GM18907 (cell line): ENCODE data around the gene MBNL3.
"Not testable (repeated sequence)": the region's sequence is repeated elsewhere in the genome, so short reads cannot be mapped to it uniquely, and the experiment has no call there.

ENCODE experiments used
- ATAC-seq: cut with Tn5 transposase; IDR thresholded peaks from one replicate; pipeline ENCODE4 v1.9.1; 2021; ENCODE audit warnings: mild to moderate bottlenecking, moderate library complexity; ENCODE audit not compliant: unreplicated experiment

The MBNL3 gene

GRCh38 chrX:132378281-132378680 lies 110.6 kb downstream of the MBNL3 start:
- ATAC-seq: no peak

DNA sequence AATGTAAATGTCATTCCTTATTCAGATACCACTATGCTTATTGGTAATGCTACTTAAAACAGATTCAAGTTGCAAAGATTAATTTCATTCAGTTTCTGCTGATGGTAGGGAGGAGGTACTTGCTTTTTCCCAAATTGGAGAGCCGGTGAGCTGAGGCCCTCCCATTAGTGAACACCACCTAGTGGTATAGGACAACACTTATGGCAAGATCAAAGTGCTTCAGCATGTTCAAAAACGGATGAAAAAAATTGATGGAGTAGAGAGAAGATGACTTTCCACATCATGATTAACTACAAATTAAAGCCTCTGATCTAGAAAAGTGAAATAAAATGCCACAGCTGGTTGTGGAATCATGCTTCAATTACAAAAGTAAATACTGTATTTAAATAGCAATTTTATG lies 112.9 kb downstream of the MBNL3 start:
- no peak for ATAC-seq

GRCh38 chrX:132373610-132374009 lies 115.2 kb downstream of the MBNL3 start:
- ATAC-seq: no peak

- ATAC-seq: no peak
Measured at GRCh38 chrX:132369617-132370326, 119.1 kb downstream of the MBNL3 start.

DNA sequence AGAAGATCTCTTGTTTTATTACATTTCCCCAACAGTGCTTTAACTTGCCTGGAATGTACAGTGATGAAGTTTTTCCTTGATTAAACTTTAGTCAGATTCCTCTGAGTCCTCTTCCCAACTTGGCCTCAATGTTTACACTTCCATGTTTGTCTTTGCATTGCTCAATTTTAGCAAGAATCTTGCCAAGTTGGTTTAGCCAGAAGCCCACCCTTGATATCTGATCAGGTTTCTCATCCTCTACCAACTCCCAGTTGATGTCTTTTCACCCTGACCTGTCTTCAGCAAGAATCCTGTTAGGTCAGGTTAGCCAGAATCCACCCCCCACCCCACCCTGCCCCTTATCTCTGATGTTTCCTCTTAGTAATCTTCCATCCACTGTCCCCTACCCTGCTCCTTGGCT lies 120.9 kb downstream of the MBNL3 start:
- ATAC-seq: no peak

DNA sequence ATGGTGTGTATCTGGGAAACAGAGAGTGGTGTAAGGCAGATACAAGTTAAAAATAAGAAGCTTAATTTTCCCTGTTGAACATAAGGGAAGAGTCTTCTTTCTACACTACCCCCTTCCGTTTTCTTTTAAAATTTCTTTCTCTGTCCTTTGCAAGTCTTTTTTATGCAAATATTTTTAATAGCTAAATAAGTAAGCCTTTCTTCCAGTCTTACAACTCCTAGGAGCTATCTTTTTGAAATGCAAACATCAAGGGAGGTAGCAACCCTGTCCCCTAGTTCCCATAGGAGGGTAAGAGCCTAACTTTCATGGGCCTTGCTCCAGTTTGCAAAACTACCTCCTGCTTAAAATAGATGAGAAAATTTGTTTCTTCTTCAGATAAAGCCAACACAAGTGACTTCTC lies 121.5 kb downstream of the MBNL3 start:
- no peak for ATAC-seq

GRCh38 chrX:132365490-132365889 lies 123.3 kb downstream of the MBNL3 start:
- ATAC-seq: no peak

DNA sequence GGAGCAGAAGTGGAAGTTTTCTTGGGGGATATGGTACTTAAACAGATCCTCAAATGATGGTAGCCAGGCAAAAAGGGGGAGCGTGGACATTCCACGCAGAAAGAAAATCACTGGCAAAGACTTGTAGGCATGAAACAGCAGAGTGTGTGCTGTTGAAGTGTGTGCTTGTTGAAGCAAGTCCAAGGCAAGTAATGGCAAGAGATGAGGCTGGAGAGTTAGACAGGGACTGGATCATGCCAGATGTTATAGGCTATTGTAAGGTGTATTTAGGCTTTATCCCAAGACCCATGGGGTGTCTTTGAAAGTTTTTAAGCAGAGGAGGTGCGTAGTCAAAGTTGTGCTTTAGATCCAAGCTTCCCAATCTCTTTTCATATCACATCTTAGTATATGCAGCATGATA lies 124.5 kb downstream of the MBNL3 start:
- no peak for ATAC-seq

DNA sequence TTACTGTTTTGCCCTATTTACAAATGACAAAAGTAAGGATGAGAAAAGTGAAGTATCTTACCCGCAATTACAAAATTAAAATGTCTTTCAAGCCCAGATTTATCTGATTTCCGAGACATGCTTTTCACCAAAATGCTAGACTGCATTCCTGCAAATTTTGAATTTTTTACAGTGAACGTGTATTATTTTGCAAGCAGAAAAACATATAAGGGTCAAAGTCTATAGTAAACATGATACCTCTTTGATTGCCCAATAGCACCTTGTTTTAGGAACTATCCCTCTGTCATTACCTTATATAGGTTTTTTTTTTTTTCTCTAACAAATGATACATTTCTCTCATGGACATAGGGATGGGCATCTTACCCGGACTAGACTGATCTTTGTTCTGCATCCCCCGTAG lies 135.4 kb downstream of the MBNL3 start:
- ATAC-seq: no peak

DNA sequence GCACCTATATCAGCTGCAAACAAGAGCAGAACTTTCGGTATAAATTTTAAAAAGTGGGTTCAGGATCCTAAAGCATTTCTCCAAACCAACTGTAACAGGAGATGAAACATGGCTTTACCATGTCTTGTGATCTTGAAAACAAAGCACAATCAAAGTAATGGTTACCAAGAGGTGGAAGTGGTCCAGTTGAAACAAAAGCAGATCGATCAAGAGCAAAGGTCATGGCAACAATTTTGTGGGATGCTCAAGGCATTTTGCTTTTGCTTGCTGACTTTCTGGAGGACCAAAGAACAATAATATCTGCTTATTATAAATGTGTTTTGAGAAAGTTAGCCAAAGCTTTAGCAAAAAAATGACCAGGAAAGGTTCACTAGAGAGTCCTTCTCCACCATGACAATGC lies 152.7 kb downstream of the MBNL3 start:
- ATAC-seq: no peak

DNA sequence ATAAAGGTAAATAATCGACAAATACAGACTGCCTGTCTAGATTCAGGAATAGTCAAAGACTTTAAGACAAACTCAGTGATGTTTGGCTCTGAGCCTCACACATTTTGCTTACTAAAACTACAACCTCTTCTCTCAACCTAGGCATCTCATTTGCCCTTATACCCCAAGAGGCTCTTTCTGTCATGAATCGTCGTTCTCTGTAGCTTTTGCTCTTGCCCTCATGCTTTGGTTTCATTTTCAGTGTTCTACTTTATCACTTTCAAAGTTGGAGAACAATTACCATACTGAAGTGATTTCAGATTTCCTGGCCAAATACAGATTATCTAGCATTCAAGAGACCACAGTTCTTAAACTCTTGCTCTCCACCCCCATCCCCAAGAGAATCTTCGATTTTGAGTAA lies 155.5 kb downstream of the MBNL3 start:
- ATAC-seq: no peak

GRCh38 chrX:132331532-132331931 lies 157.3 kb downstream of the MBNL3 start:
- no peak for ATAC-seq

DNA sequence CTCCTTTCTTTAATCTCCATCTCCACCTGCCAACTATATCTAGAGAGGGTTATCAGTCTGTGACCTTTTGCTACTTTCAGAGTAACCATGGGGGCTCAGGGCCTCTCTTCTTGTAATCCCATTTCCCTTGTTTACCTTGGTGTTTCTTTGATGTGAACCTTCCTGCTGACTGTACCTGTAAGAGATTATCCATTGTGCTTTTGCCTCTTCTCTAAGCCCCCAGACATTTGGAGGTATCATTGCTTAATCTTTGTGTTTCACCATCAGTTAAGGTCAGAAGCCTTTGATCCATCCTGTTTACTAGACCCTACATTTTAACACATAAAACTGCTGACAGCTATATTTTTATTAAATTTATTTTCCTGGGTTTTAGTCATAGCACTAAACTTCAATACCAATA lies 157.8 kb downstream of the MBNL3 start:
- ATAC-seq: no peak

DNA sequence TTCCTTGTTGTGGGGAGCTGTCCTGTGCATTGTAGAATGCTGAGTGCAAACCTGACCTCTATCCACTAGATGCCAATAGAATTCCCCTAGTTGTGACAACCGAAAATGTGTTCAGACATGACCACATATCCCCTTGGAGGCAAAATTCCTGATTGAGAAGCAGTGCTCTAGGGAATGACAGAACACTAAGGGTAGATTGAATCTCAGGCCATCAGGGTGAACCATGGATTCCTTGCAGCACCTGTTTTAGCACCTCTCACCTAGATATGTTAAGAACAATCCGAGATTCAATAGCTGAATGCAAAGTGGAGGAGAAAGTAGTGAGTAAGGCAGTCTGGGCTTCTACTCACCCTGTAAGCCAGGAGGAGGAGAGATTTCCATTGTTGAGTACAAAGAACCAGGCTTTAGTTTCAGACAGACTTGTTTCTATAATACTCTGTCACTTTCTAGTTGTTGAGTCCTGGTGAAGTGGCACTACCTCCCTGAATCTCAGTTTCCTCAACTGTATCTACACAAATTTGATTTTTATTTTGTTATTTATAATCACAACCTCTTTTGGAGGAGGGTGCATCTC lies 158.6 kb downstream of the MBNL3 start:
- no peak for ATAC-seq

DNA sequence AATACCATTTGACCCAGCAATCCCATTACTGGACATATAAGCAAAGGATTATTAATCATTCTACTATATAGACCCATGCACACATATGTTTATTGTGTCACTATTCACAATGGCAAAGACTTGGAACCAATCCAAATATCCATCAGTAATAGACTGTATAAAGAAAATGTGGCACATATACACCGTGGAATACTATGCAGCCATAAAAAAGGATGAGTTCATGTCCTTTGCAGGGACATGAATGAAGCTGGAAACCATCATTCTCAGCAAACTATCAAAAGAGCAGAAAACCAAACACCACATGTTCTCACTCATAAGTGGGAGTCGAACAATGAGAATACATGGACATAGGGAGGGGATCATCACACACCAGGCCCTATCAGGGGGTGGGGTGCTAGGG lies 161.9 kb downstream of the MBNL3 start:
- not testable (repeated sequence) for ATAC-seq
